Right cardiac atrium (tissue), 5 donors: Measurements from ENCODE around the gene COMMD7. TPM values are rescaled to one million over a fixed set of nuclear protein-coding genes. Genes with fewer than 3 reads are reported as not detected.
"Not testable (repeated sequence)": the region's sequence is repeated elsewhere in the genome, so short reads cannot be mapped to it uniquely, and the experiment has no call there.

ENCODE experiments used
- ATAC-seq, 2 donors: fragments of 200-7000 bp; cut with Tn5 transposase; one replicate each; pipeline versions ENCODE4 v1.8.0 to v1.9.1; 2020; ENCODE audit warnings: moderate library complexity in 2 of 2, mild to moderate bottlenecking in 1 of 2
- DNase-seq, 3 donors: peaks; one replicate each; pipeline ENCODE4 v3.0.0-alpha.2; 2020
- H3K27ac ChIP-seq: one replicate; pipeline ENCODE4 v1.5.1; 2013; ENCODE audit warnings: mild to moderate bottlenecking, low read length, control low read depth, moderate library complexity
- H3K27me3 ChIP-seq: one replicate; pipeline ENCODE4 v1.6.1; 2013; ENCODE audit not compliant: control insufficient read depth, insufficient read depth
- H3K4me1 ChIP-seq: one replicate; pipeline ENCODE4 v1.6.1; 2013; ENCODE audit warnings: low read length; ENCODE audit not compliant: control insufficient read depth, insufficient read depth
- H3K4me3 ChIP-seq: one replicate; pipeline ENCODE4 v1.5.1; 2013; ENCODE audit warnings: low read length, control low read depth
- H3K9me3 ChIP-seq: one replicate; pipeline ENCODE4 v1.6.1; 2013; ENCODE audit warnings: low read length; ENCODE audit not compliant: control insufficient read depth
- WGBS: extraction: QIAGEN DNeasy Blood & Tissue Kit; methylation state at CpG from one replicate; pipeline ENCODE4 v1.1.7; 2013; 5-methylcytosine and 5-hydroxymethylcytosine counted together
- intact Hi-C, 4 donors: fragments of 100-400 bp; cut with DNase I; formaldehyde crosslinking; loops; one replicate each; pipeline versions ENCODE4 v1.11.0 to v1.14.0; 2022 to 2023
- polyA plus RNA-seq: library from polyadenylated mRNA; stranded (reverse); fragments of 200-250 nt; gene quantifications from one replicate; pipeline ENCODE4 v1.2.3, GENCODE V29; 2013
- total RNA-seq, 4 donors: library from RNA; stranded (reverse); fragmentation: NEBNext Ultra II Directional; extraction: Animal tissue kit (Norgen Biotek cat#: 25700); gene quantifications; one replicate each; pipeline ENCODE4 v1.2.1, GENCODE V29; 2021
- donor health status: healthy with polysubstance abuse.
- donor health status: DM: no; HTN: yes; CAD: no.
- donor health status: DM: no; HTN: no; CAD: no.
- donor health status: DM: no; HTN: yes; CAD: no; lungs with severe emphysema.
- donor health status: DM: yes; HTN: yes; CAD: no.

The COMMD7 gene
- total and polyA plus RNA-seq, 5 donors = 36.2 to 53.6 (median 42.8) TPM

- ATAC-seq, H3K27ac ChIP-seq, H3K27me3 ChIP-seq, DNase-seq, H3K9me3 ChIP-seq, H3K4me1 ChIP-seq, intact Hi-C loops, H3K4me3 ChIP-seq: not testable (repeated sequence)
- 94% methylated on average over 17 of the region's 17 CpGs for WGBS
These were observed 22.1 kb upstream of the COMMD7 start for GRCh38 chr20:32765230-32765875.

GRCh38 chr20:32764005-32764960 lies 21.0 kb upstream of the COMMD7 start:
- ATAC-seq (no peak), DNase-seq (no peak)
- Histone ChIP-seq H3K4me1 (no peaks in the 10 kb centered on the region), H3K27ac (no peak overlapping the region), H3K4me3 (no peak overlapping the region), H3K27me3 (no peaks in the 10 kb centered on the region), H3K9me3 (no peaks in the 10 kb centered on the region)
- intact Hi-C loops = no loop called here
- 58% methylated on average over 17 of the region's 17 CpGs for WGBS

GRCh38 chr20:32763202-32764004 lies 20.1 kb upstream of the COMMD7 start:
- H3K9me3 ChIP-seq = no peaks in the 10 kb centered on the region
- no peaks in the 10 kb centered on the region for H3K4me1 ChIP-seq
- intact Hi-C loops = no loop called here
- H3K4me3 ChIP-seq = peak overlapping the region; percentile 94
- H3K27ac ChIP-seq = no peak overlapping the region
- H3K27me3 ChIP-seq = no peaks in the 10 kb centered on the region
- ATAC-seq = peak; percentile 12 to 34
- WGBS = 22% methylated on average over 40 of the region's 40 CpGs
- no peak for DNase-seq

- no peaks in the 10 kb centered on the region for H3K27me3 ChIP-seq
- ATAC-seq (peak; percentile 8 to 11), DNase-seq (peak in 2 of 3 donors; percentile 57 to 63)
- intact Hi-C loops = no loop called here
- H3K4me1 ChIP-seq = no peaks in the 10 kb centered on the region
- H3K9me3 ChIP-seq = no peaks in the 10 kb centered on the region
- WGBS = under 1% methylated on average over 30 of the region's 30 CpGs
- no peak overlapping the region for H3K27ac ChIP-seq
- H3K4me3 ChIP-seq = peak overlapping the region; percentile 94
These were observed 19.5 kb upstream of the COMMD7 start for GRCh38 chr20:32762754-32763201.

DNA sequence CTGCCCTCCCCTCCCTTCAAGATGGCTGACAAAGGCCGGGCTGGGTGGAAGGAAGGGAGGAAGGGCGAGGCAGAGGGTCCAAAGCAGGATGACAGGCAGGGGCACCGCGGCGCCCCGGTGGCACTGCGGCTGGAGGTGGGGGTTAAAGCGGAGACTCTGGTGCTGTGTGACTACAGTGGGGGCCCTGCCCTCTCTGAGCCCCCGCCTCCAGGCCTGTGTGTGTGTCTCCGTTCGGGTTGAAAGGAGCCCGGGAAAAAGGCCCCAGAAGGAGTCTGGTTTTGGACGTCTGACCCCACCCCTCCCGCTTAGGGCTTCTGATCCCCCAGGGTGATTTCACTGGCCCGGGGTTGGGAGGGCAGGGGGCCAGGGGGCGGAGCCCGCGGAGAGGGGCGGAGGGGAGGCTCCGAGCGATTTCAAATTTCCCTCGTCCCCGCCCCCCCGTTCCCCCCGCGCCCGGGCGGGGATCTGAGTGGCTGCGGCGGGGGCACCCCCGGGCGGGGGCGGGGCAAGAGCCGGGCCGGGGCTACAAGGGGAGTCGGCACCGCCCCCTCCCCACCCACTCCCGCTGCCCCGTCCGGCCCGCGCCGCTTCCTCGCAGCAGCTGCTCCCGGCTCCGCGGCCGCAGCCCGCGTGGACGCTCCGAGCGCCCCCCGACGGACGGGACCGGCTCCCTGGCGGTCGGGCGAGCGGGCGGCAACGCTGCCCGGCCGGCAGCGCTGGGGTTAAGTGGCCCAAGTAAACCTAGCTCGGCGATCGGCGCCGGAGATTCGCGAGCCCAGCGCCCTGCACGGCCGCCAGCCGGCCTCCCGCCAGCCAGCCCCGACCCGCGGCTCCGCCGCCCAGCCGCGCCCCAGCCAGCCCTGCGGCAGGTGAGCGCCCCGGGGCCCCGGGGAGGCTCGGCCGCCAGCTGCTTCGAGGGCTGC lies 18.8 kb upstream of the COMMD7 start, which contains the start of gene DNMT3B:
Gene DNMT3B (plus strand): TSS at position 555 of the 923 bp plus-strand sequence. CDS start 17,939 bp downstream, outside the sequence.
- intact Hi-C loops = no loop called here
- WGBS = under 1% methylated on average over 92 of the region's 92 CpGs
- Histone ChIP-seq H3K4me1 (no peaks in the 10 kb centered on the region), H3K4me3 (peak within 1 kb of the TSS; percentile 94), H3K27me3 (no peaks in the 10 kb centered on the region), H3K27ac (no peak within 1 kb of the TSS), H3K9me3 (no peaks in the 10 kb centered on the region)
- DNase-seq (peak; percentile 82 to 93 (median 93)), ATAC-seq (peak; percentile 91)

GRCh38 chr20:32761417-32761830 lies 18.2 kb upstream of the COMMD7 start:
- Histone ChIP-seq H3K9me3 (no peaks in the 10 kb centered on the region), H3K27me3 (no peaks in the 10 kb centered on the region), H3K4me3 (peak overlapping the region; percentile 94), H3K27ac (no peak overlapping the region), H3K4me1 (no peaks in the 10 kb centered on the region)
- no peak for ATAC-seq
- 41% methylated on average over 6 of the region's 6 CpGs for WGBS
- DNase-seq = no peak
- intact Hi-C loops = no loop called here

DNA sequence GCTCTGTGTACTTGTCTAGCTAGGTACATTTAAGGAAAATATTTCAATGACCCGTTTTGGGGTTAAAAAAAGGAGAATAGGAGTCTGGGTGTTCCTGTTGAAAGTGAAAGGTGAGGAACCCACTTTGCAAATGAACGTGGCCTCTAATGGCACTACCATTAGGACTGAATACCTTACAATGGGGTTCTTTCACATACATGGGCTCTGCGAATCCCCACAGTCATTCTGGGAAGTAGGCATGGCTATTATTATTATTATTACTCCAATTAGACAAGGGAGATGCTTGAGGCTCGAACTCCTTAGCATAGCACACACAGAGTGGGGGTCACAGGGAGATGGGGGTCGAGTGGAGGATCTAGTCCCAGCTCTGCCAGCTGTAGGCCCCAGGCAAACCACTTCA lies 12.9 kb upstream of the COMMD7 start:
- no peak for DNase-seq
- H3K27ac ChIP-seq = no peak overlapping the region
- no peak overlapping the region for H3K4me3 ChIP-seq
- intact Hi-C loops = no loop called here
- H3K27me3 ChIP-seq = no peaks in the 10 kb centered on the region
- no peaks in the 10 kb centered on the region for H3K9me3 ChIP-seq
- H3K4me1 ChIP-seq = peaks cover 2% of the 10 kb centered on the region
- 58% methylated on average over 5 of the region's 5 CpGs for WGBS
- no peak for ATAC-seq

GRCh38 chr20:32753731-32754130 lies 10.5 kb upstream of the COMMD7 start:
- H3K9me3 ChIP-seq = no peaks in the 10 kb centered on the region
- peaks cover 2% of the 10 kb centered on the region for H3K4me1 ChIP-seq
- intact Hi-C loops = no loop called here
- ATAC-seq (no peak), DNase-seq (no peak)
- H3K27me3 ChIP-seq = no peaks in the 10 kb centered on the region
- WGBS = 80% methylated on average over 4 of the region's 4 CpGs
- H3K4me3 ChIP-seq = no peak overlapping the region
- H3K27ac ChIP-seq = no peak overlapping the region

DNA sequence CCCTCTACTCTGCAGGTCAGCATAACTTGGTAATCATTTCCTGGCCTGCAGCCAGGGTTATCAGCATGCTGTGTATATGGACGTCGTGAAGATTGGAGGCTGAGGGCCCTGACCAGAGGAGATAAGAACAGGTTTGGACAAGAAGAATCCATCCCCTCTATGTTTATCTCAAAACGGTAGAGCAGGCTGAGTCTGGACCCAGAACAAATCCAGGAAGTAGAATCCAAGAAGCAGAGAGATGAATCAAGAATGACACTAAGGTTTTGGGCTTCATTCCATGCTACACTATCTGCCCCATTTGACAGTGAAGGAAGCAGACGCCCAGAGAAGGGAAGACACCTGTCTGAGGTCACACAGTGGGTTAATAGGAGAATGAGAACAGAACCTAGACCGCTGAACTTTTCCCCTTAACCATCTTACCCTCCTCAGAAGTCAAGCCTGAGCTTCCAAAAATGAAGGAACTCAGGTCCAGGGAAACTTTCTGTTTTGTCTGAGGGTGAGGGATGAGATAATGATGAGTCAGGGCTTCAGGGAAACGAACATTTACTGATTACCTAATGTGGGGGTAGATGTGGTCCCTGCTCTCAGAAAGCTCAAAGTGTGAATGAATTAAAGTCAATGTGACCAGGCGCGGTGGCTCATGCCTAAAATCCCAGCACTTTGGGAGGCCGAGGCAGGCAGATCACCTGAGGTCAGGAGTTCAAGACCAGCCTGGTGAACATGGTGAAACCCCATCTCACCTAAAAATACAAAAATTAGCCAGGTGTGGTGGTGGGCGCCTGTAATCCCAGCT lies 9.4 kb upstream of the COMMD7 start:
- Histone ChIP-seq H3K27ac (no peak overlapping the region), H3K4me3 (no peak overlapping the region), H3K27me3 (no peaks in the 10 kb centered on the region), H3K9me3 (no peaks in the 10 kb centered on the region), H3K4me1 (peaks cover 2% of the 10 kb centered on the region)
- 60% methylated on average over 10 of the region's 10 CpGs for WGBS
- ATAC-seq (no peak), DNase-seq (no peak)
- intact Hi-C loops = no loop called here
